H9 (cell line): ENCODE results near the gene ADCY4. TPM values are rescaled to one million over a fixed set of nuclear protein-coding genes. Genes with fewer than 3 reads are reported as not detected.

Experiments
- DNase-seq: peaks from one replicate; pipeline ENCODE4 v3.0.0-alpha.2; 2017
- H2AFZ ChIP-seq: one replicate; pipeline ENCODE4 v1.6.1; 2013; ENCODE audit warnings: mild to moderate bottlenecking, low read length, control low read depth, moderate library complexity
- H2AK5ac ChIP-seq: 2 replicates; pipeline ENCODE4 v1.6.1; 2013; ENCODE audit warnings: low read length, control low read depth, mixed read lengths; ENCODE audit not compliant: insufficient read length
- H2BK120ac ChIP-seq: one replicate; pipeline ENCODE4 v1.6.1; 2013; ENCODE audit warnings: low read depth, mild to moderate bottlenecking, low read length, control low read depth, inconsistent platforms; ENCODE audit not compliant: poor library complexity, severe bottlenecking
- H2BK12ac ChIP-seq: 2 replicates; pipeline ENCODE4 v1.6.1; 2013; ENCODE audit warnings: low read length, control low read depth, mixed read lengths, low read depth; ENCODE audit not compliant: insufficient read length
- H2BK15ac ChIP-seq: 2 replicates; pipeline ENCODE4 v1.6.1; 2013; ENCODE audit warnings: low read depth, low read length, control low read depth
- H2BK20ac ChIP-seq: one replicate; pipeline ENCODE4 v1.6.1; 2013; ENCODE audit warnings: low read depth, mild to moderate bottlenecking, low read length, control low read depth, inconsistent platforms; ENCODE audit not compliant: poor library complexity, severe bottlenecking
- H2BK5ac ChIP-seq: 2 replicates; pipeline ENCODE4 v1.6.1; 2013; ENCODE audit warnings: low read length, control low read depth, mixed read lengths; ENCODE audit not compliant: insufficient read length
- H3K14ac ChIP-seq: 2 replicates; pipeline ENCODE4 v1.6.1; 2013; ENCODE audit warnings: low read length, control low read depth; ENCODE audit not compliant: insufficient read depth
- H3K18ac ChIP-seq: 2 replicates; pipeline ENCODE4 v1.6.1; 2013; ENCODE audit warnings: low read depth, mild to moderate bottlenecking, mixed read lengths, low read length, control low read depth; ENCODE audit not compliant: insufficient read length
- H3K23ac ChIP-seq: 2 replicates; pipeline ENCODE4 v1.6.1; 2013; ENCODE audit warnings: low read length, control low read depth, mixed read lengths, low read depth; ENCODE audit not compliant: insufficient read length
- H3K23me2 ChIP-seq: 2 replicates; pipeline ENCODE4 v1.6.1; 2013; ENCODE audit warnings: low read depth, mild to moderate bottlenecking, mixed read lengths, low read length, control low read depth; ENCODE audit not compliant: insufficient read length, poor library complexity, severe bottlenecking
- H3K27ac ChIP-seq: 2 replicates; pipeline ENCODE4 v1.5.1; 2013; ENCODE audit warnings: low read length, control low read depth, mixed read lengths, low read depth; ENCODE audit not compliant: insufficient read length
- H3K27me3 ChIP-seq: 2 replicates; pipeline ENCODE4 v1.6.1; 2013; ENCODE audit warnings: low read length, control low read depth, inconsistent platforms; ENCODE audit not compliant: insufficient read depth
- H3K4ac ChIP-seq: 2 replicates; pipeline ENCODE4 v1.6.1; 2013; ENCODE audit warnings: low read depth, mild to moderate bottlenecking, control low read depth, inconsistent platforms, low read length, moderate library complexity
- H3K4me1 ChIP-seq: 2 replicates; pipeline ENCODE4 v1.6.1; 2013; ENCODE audit warnings: low read length, control low read depth, inconsistent platforms; ENCODE audit not compliant: insufficient read depth
- H3K4me2 ChIP-seq: 2 replicates; pipeline ENCODE4 v1.6.1; 2013; ENCODE audit warnings: low read length, control low read depth, mixed read lengths; ENCODE audit not compliant: insufficient read length, insufficient read depth
- H3K56ac ChIP-seq: 2 replicates; pipeline ENCODE4 v1.6.1; 2013; ENCODE audit warnings: low read depth, mild to moderate bottlenecking, mixed read lengths, low read length, control low read depth; ENCODE audit not compliant: insufficient read length
- H3K79me1 ChIP-seq: 2 replicates; pipeline ENCODE4 v1.6.1; 2013; ENCODE audit warnings: low read depth, mild to moderate bottlenecking, moderate library complexity, low read length, control low read depth, inconsistent platforms; ENCODE audit not compliant: insufficient read depth, poor library complexity, severe bottlenecking
- H3K79me2 ChIP-seq: 2 replicates; pipeline ENCODE4 v1.6.1; 2013; ENCODE audit warnings: low read length, control low read depth, inconsistent platforms; ENCODE audit not compliant: insufficient read depth
- H3K9ac ChIP-seq: 2 replicates; pipeline ENCODE4 v1.6.1; 2013; ENCODE audit warnings: low read length, control low read depth, mixed read lengths; ENCODE audit not compliant: insufficient read length; ENCODE audit errors: extremely low read depth
- H3K9me3 ChIP-seq: one replicate; pipeline ENCODE4 v1.6.1; 2013; ENCODE audit warnings: low read depth, low read length, inconsistent platforms; ENCODE audit not compliant: control insufficient read depth
- H3T11ph ChIP-seq: one replicate; pipeline ENCODE4 v1.6.1; 2013; ENCODE audit warnings: mild to moderate bottlenecking, low read length, control low read depth, inconsistent platforms
- H4K20me1 ChIP-seq: one replicate; pipeline ENCODE4 v1.6.1; 2013; ENCODE audit not compliant: control insufficient read depth, insufficient read length, insufficient read depth
- H4K5ac ChIP-seq: 2 replicates; pipeline ENCODE4 v1.6.1; 2013; ENCODE audit warnings: low read depth, mild to moderate bottlenecking, mixed read lengths, low read length, control low read depth; ENCODE audit not compliant: insufficient read length
- H4K8ac ChIP-seq: replicated peaks from 2 replicates; pipeline ENCODE4 v1.6.1; 2013; ENCODE audit warnings: low read length, control low read depth, mixed read lengths, low read depth; ENCODE audit not compliant: insufficient read length
- H4K91ac ChIP-seq: 2 replicates; pipeline ENCODE4 v1.6.1; 2013; ENCODE audit warnings: low read depth, mild to moderate bottlenecking, moderate library complexity, mixed read lengths, low read length, control low read depth; ENCODE audit not compliant: insufficient read length
- H3K27ac Mint-ChIP-seq, 3 experiments: 2 replicates in 2 of 3; 3 replicates in 1 of 3; pipeline ENCODE4 v1.8.0; 2020 to 2021; ENCODE audit warnings: mixed read lengths in 3 of 3, mild to moderate bottlenecking in 1 of 3, moderate library complexity in 1 of 3
- H3K27me3 Mint-ChIP-seq: 2 replicates; pipeline ENCODE4 v1.8.0; 2021; ENCODE audit warnings: low read depth, mild to moderate bottlenecking, moderate library complexity, mixed read lengths
- H3K36me3 Mint-ChIP-seq, 3 experiments: 2 replicates in 2 of 3; 3 replicates in 1 of 3; pipeline ENCODE4 v1.8.0; 2020 to 2021; ENCODE audit warnings: low read depth in 3 of 3, mixed read lengths in 3 of 3; ENCODE audit not compliant: insufficient read depth in 1 of 3
- H3K4me1 Mint-ChIP-seq, 2 experiments: 2 replicates each; pipeline ENCODE4 v1.8.0; 2020; ENCODE audit warnings: mixed read lengths in 2 of 2
- H3K4me3 Mint-ChIP-seq, 2 experiments: 2 replicates in 1 of 2; 3 replicates in 1 of 2; pipeline ENCODE4 v1.8.0; 2020 to 2021; ENCODE audit warnings: mild to moderate bottlenecking in 2 of 2, mixed read lengths in 2 of 2, moderate library complexity in 1 of 2
- H3K9me3 Mint-ChIP-seq, 2 experiments: 2 replicates in 1 of 2; 3 replicates in 1 of 2; pipeline ENCODE4 v1.8.0; 2020; ENCODE audit warnings: mild to moderate bottlenecking in 2 of 2, mixed read lengths in 2 of 2, moderate library complexity in 1 of 2
- WGBS: extraction: QIAGEN DNeasy Blood & Tissue Kit; methylation state at CpG from one replicate; pipeline ENCODE4 v1.1.7; 2013; ENCODE audit warnings: missing lambda C conversion rate, low lambda C conversion rate, mixed read lengths; ENCODE audit not compliant: insufficient read length; ENCODE audit errors: extremely low coverage; 5-methylcytosine and 5-hydroxymethylcytosine counted together
- total RNA-seq: library from RNA; stranded (reverse); gene quantifications from 2 replicates; pipeline ENCODE4 v1.2.1, GENCODE V29; 2021
- TF ChIP-seq, protein P1 (sequence below): fragments of 200-600 bp; sonication (generic); conservative IDR thresholded peaks from 3 replicates; pipeline ENCODE4 v1.8.0; 2021; ENCODE audit warnings: antibody characterized with exemption, mild to moderate bottlenecking

Gene ADCY4
- total RNA-seq, 1 experiment from 2014 or later, result 0.09 TPM

GRCh38 chr14:24364841-24365240, 30.0 kb upstream of the ADCY4 start:
- Histone ChIP-seq H3K23ac (no peak overlapping the region), H3K79me2 (no peaks in the 10 kb centered on the region), H3K14ac (no peak overlapping the region), H4K8ac (no peak overlapping the region), H3K4me2 (no peak overlapping the region), H3K27ac (no peak overlapping the region), H3K9me3 (no peaks in the 10 kb centered on the region), H3K9ac (no peak overlapping the region), H2BK12ac (no peak overlapping the region), H3K27me3 (no peaks in the 10 kb centered on the region; the same call in 1 of the 2 replicates), H3K56ac (no peak overlapping the region), H2BK20ac (no peak overlapping the region), H2BK15ac (no peak overlapping the region), H2AK5ac (no peak overlapping the region), H3T11ph (no peak overlapping the region), H2AFZ (no peak overlapping the region), H2BK120ac (no peak overlapping the region), H4K5ac (no peak overlapping the region), H4K20me1 (no peaks in the 10 kb centered on the region), H3K18ac (no peak overlapping the region), H4K91ac (no peak overlapping the region), H2BK5ac (no peak overlapping the region), H3K4ac (no peak overlapping the region), H3K79me1 (no peaks in the 10 kb centered on the region), H3K23me2 (peaks cover 19% of the 10 kb centered on the region), H3K4me1 (no peaks in the 10 kb centered on the region; the same call in 1 of the 2 replicates)
- no peaks in the 10 kb centered on the region for H3K9me3 Mint-ChIP-seq
- H3K36me3 Mint-ChIP-seq, result no peaks in the 10 kb centered on the region
- H3K27ac Mint-ChIP-seq, result no peak overlapping the region
- TF ChIP-seq, protein P1, sequence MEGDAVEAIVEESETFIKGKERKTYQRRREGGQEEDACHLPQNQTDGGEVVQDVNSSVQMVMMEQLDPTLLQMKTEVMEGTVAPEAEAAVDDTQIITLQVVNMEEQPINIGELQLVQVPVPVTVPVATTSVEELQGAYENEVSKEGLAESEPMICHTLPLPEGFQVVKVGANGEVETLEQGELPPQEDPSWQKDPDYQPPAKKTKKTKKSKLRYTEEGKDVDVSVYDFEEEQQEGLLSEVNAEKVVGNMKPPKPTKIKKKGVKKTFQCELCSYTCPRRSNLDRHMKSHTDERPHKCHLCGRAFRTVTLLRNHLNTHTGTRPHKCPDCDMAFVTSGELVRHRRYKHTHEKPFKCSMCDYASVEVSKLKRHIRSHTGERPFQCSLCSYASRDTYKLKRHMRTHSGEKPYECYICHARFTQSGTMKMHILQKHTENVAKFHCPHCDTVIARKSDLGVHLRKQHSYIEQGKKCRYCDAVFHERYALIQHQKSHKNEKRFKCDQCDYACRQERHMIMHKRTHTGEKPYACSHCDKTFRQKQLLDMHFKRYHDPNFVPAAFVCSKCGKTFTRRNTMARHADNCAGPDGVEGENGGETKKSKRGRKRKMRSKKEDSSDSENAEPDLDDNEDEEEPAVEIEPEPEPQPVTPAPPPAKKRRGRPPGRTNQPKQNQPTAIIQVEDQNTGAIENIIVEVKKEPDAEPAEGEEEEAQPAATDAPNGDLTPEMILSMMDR, result no peak
- no peak overlapping the region for H3K4me3 Mint-ChIP-seq
- H3K4me1 Mint-ChIP-seq, result peaks cover 16 to 17% of the 10 kb centered on the region in 2 experiments
- H3K27me3 Mint-ChIP-seq, result peaks cover 49% of the 10 kb centered on the region
- WGBS, result no CpG with 5 or more reads among the region's 1 CpG
- no peak for DNase-seq
